ENCODE results near the gene PTPRR. TPM values are rescaled to one million over a fixed set of nuclear protein-coding genes. Genes with fewer than 3 reads are reported as not detected.

Gene PTPRR
- total RNA-seq, 1 donor from 2014 or later = not detected

GRCh38 chr12:70645494-70646317 is 274.8 kb downstream of the PTPRR start:
- no peak overlapping the region for H3K4me3 Mint-ChIP-seq (ENCODE audit: low read depth)

DNA sequence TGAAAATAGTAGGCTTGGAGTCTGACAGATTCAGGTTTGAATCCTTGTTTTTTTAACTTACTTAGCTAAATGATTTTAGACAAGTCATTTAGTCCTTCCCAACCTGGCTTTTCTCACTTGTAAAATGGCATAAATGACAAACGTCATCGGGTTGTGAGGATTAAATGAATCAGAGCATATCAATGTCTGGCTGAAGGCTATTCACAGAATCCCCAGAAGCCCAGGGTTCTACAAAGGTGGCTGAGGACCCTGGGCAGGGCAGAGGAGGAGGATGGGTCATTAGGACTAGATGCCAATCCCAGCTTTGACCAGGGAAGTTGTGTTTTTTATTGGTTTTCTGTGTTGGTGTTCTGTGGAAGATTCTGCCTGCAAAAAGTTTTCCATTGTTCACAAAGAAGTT is 275.7 kb downstream of the PTPRR start:
- no peak overlapping the region for H3K27ac Mint-ChIP-seq
- peaks cover 9% of the 10 kb centered on the region for H3K27me3 Mint-ChIP-seq (ENCODE audit: low read depth)
- intact Hi-C loops (cut with micrococcal nuclease) = no loop called here
- H3K4me1 Mint-ChIP-seq (ENCODE audit: low read depth) = peaks cover 7% of the 10 kb centered on the region
- H3K36me3 Mint-ChIP-seq (ENCODE audit: low read depth) = no peaks in the 10 kb centered on the region
- DNase-seq (ENCODE audit: low spot score) = no peak
- no peak overlapping the region for H3K4me3 Mint-ChIP-seq (ENCODE audit: low read depth)
- H3K9me3 Mint-ChIP-seq = no peaks in the 10 kb centered on the region

More at GRCh38 chr12:70645494-70646317, 274.8 kb downstream of the PTPRR start:
- intact Hi-C loops (cut with micrococcal nuclease) = no loop called here
- H3K9me3 Mint-ChIP-seq = no peaks in the 10 kb centered on the region
- H3K27me3 Mint-ChIP-seq (ENCODE audit: low read depth) = peaks cover 9% of the 10 kb centered on the region
- no peak for DNase-seq (ENCODE audit: low spot score)
- H3K27ac Mint-ChIP-seq = no peak overlapping the region
- H3K4me1 Mint-ChIP-seq (ENCODE audit: low read depth) = peaks cover 7% of the 10 kb centered on the region
- no peaks in the 10 kb centered on the region for H3K36me3 Mint-ChIP-seq (ENCODE audit: low read depth)

- Mint-ChIP-seq H3K27ac (no peak overlapping the region), H3K4me3 (ENCODE audit: low read depth) (no peak overlapping the region), H3K4me1 (ENCODE audit: low read depth) (peaks cover 7% of the 10 kb centered on the region), H3K9me3 (no peaks in the 10 kb centered on the region), H3K36me3 (ENCODE audit: low read depth) (no peaks in the 10 kb centered on the region), H3K27me3 (ENCODE audit: low read depth) (peaks cover 9% of the 10 kb centered on the region)
- DNase-seq (ENCODE audit: low spot score) = no peak
- intact Hi-C loops (cut with micrococcal nuclease) = no loop called here
These were observed 276.6 kb downstream of the PTPRR start for GRCh38 chr12:70643939-70644338.

- Mint-ChIP-seq H3K4me1 (ENCODE audit: low read depth) (peaks cover 7% of the 10 kb centered on the region), H3K27ac (no peak overlapping the region), H3K4me3 (ENCODE audit: low read depth) (no peak overlapping the region), H3K27me3 (ENCODE audit: low read depth) (peaks cover 11% of the 10 kb centered on the region), H3K9me3 (no peaks in the 10 kb centered on the region), H3K36me3 (ENCODE audit: low read depth) (no peaks in the 10 kb centered on the region)
- intact Hi-C loops (cut with micrococcal nuclease) = no loop called here
- no peak for DNase-seq (ENCODE audit: low spot score)
These were observed 278.8 kb downstream of the PTPRR start for GRCh38 chr12:70641691-70642090.

DNA sequence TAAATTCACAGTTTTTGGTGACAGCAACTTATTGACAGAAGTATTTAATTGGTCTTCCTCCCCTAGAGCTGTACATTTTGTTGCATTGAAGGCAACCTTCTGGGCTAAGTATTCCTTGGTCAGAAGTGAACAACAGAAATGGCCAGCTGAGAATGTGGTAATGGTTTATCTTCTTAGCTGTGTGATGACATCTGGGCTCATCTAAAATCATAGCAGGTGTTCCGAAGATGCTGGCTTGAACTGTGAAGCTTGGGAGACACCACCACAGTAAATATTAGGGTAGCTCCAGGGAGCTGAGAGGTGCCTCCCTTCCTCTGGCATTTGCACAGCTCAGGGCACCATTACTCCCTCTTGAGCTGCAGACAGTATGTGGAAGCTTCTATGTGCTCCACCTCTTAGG is 279.6 kb downstream of the PTPRR start:
- Mint-ChIP-seq H3K36me3 (ENCODE audit: low read depth) (no peaks in the 10 kb centered on the region), H3K9me3 (no peaks in the 10 kb centered on the region), H3K4me1 (ENCODE audit: low read depth) (peaks cover 5% of the 10 kb centered on the region), H3K4me3 (ENCODE audit: low read depth) (no peak overlapping the region), H3K27me3 (ENCODE audit: low read depth) (peaks cover 6% of the 10 kb centered on the region), H3K27ac (no peak overlapping the region)
- DNase-seq (ENCODE audit: low spot score) = no peak
- intact Hi-C loops (cut with micrococcal nuclease) = no loop called here

- Mint-ChIP-seq H3K27ac (no peak overlapping the region), H3K4me3 (ENCODE audit: low read depth) (no peak overlapping the region), H3K4me1 (ENCODE audit: low read depth) (no peaks in the 10 kb centered on the region), H3K27me3 (ENCODE audit: low read depth) (peaks cover 5% of the 10 kb centered on the region), H3K9me3 (no peaks in the 10 kb centered on the region), H3K36me3 (ENCODE audit: low read depth) (no peaks in the 10 kb centered on the region)
- no peak for DNase-seq (ENCODE audit: low spot score)
- intact Hi-C loops (cut with micrococcal nuclease) = no loop called here
These were observed 281.0 kb downstream of the PTPRR start for GRCh38 chr12:70639535-70639934.

DNA sequence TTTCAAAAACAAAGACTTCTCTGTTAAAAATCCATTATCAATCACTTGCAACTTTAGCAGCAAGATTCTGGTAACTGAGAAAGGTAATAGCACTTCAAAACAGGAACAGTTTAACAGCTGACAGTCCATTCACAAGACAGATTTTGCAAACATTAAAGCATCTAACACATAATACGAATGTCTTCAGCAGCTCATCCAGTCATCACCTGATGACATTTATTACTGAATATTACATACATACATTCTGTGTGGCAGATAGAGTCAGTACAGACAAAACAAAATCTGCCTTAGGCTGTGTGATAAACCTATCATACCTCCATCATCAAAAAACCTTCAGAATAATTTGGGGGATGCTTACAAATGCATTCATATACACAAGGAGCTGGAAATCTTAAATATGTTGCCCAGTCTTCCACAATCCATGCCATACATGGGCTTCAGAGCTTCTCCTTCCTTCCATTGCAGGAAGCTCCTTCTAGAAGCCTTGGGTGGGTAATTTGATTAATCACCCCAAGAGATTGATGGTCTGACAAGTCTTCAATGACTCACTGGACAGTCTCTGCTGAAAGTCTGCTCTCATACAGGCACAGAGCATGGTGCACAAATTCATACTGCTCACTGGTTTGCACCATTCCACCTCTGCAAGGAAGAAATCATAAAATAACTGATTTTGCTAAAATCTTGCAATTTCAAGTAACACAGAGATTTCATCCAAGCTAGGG is 281.7 kb downstream of the PTPRR start:
- Mint-ChIP-seq H3K4me3 (ENCODE audit: low read depth) (no peak overlapping the region), H3K9me3 (no peaks in the 10 kb centered on the region)
- intact Hi-C loops (cut with micrococcal nuclease) = no loop called here

GRCh38 chr12:70637303-70638085 is 283.0 kb downstream of the PTPRR start, which contains the start of gene PTPRB:
Gene PTPRB (minus strand): TSS chr12:70637429. CDS start chr12:70637395, 34 bp downstream.
- H3K27ac Mint-ChIP-seq = no peak within 1 kb of the TSS
- no peaks in the 10 kb centered on the region for H3K4me1 Mint-ChIP-seq (ENCODE audit: low read depth)
- H3K4me3 Mint-ChIP-seq (ENCODE audit: low read depth) = no peak within 1 kb of the TSS
- intact Hi-C loops (cut with micrococcal nuclease) = no loop called here
- no peak for DNase-seq (ENCODE audit: low spot score)
- H3K27me3 Mint-ChIP-seq (ENCODE audit: low read depth) = peaks cover 4% of the 10 kb centered on the region
- H3K36me3 Mint-ChIP-seq (ENCODE audit: low read depth) = no peaks in the 10 kb centered on the region
- no peaks in the 10 kb centered on the region for H3K9me3 Mint-ChIP-seq

More for the DNA sequence above, 281.7 kb downstream of the PTPRR start:
- DNase-seq (ENCODE audit: low spot score) = no peak
- H3K27ac Mint-ChIP-seq = no peak overlapping the region
- H3K27me3 Mint-ChIP-seq (ENCODE audit: low read depth) = peaks cover 4% of the 10 kb centered on the region
- H3K4me1 Mint-ChIP-seq (ENCODE audit: low read depth) = no peaks in the 10 kb centered on the region
- H3K36me3 Mint-ChIP-seq (ENCODE audit: low read depth) = no peaks in the 10 kb centered on the region

- intact Hi-C loops (cut with micrococcal nuclease) = no loop called here
- DNase-seq (ENCODE audit: low spot score) = no peak
- Mint-ChIP-seq H3K9me3 (no peaks in the 10 kb centered on the region), H3K27ac (no peak overlapping the region), H3K4me3 (ENCODE audit: low read depth) (no peak overlapping the region), H3K4me1 (ENCODE audit: low read depth) (peaks cover 4% of the 10 kb centered on the region), H3K27me3 (ENCODE audit: low read depth) (peaks cover 4% of the 10 kb centered on the region), H3K36me3 (ENCODE audit: low read depth) (no peaks in the 10 kb centered on the region)
These were observed 284.8 kb downstream of the PTPRR start for GRCh38 chr12:70635755-70636154.

DNA sequence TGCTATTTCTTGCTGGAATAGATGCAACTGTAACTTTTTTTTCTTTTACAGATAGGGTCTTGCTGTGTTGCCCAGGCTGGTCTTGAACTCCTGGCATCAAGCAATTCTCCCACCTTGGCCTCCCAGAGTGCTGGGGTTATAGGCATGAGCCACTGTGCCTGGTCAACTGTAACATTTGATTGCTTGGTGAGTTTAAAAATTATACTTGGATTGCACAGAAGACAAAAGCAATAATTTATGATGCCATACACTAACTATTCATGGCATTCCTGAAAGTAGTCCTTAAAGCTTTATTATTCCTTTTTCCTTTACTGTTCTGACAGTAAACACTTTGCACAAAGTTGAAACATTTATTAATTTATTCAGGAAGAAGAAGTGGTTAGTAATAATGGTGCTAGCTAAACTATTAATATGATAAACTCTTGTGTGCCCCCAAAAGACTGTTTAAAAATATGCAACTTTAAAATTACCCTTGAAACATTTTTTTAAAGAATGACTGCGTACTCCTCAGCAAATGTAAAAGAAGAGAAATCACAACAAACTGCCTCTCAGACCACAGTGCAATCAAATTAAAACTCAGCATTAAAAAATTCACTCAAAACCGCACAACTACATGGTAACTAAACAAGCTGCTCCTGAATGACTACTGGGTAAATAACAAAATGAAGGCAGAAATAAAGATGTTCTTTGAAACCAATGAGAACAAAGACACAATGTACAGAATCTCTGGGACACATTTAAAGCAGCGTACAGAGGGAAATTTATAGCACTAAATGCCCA is 291.6 kb downstream of the PTPRR start:
- no peak overlapping the region for H3K27ac Mint-ChIP-seq
- H3K27me3 Mint-ChIP-seq (ENCODE audit: low read depth) = no peaks in the 10 kb centered on the region
- H3K4me1 Mint-ChIP-seq (ENCODE audit: low read depth) = peaks cover 4% of the 10 kb centered on the region
- intact Hi-C loops (cut with micrococcal nuclease) = no loop called here
- H3K4me3 Mint-ChIP-seq (ENCODE audit: low read depth) = no peak overlapping the region
- H3K9me3 Mint-ChIP-seq = no peaks in the 10 kb centered on the region
- DNase-seq (ENCODE audit: low spot score) = no peak
- no peaks in the 10 kb centered on the region for H3K36me3 Mint-ChIP-seq (ENCODE audit: low read depth)

DNA sequence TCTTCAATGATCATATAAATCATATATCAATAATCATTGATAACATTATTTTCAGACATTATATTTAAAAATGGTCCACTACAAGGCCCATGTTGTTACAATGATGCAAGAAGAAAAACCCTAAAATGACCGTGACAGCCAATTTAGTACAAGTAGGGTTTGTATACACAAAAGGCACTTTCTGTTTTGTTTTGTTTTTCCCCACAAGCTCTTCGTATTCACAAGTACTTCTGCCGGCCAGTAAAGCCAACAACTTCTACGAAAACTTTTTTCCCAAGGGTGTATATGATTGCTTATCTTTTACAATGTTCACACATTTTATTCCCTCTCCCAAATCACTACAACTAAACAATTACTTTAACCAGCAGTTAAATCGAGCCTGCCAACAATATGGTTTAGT is 292.9 kb downstream of the PTPRR start:
- H3K4me3 Mint-ChIP-seq (ENCODE audit: low read depth) = no peak overlapping the region
- H3K4me1 Mint-ChIP-seq (ENCODE audit: low read depth) = peaks cover 4% of the 10 kb centered on the region
- intact Hi-C loops (cut with micrococcal nuclease) = no loop called here
- no peaks in the 10 kb centered on the region for H3K9me3 Mint-ChIP-seq
- no peak for DNase-seq (ENCODE audit: low spot score)
- no peaks in the 10 kb centered on the region for H3K36me3 Mint-ChIP-seq (ENCODE audit: low read depth)
- no peaks in the 10 kb centered on the region for H3K27me3 Mint-ChIP-seq (ENCODE audit: low read depth)
- H3K27ac Mint-ChIP-seq = no peak overlapping the region

DNA sequence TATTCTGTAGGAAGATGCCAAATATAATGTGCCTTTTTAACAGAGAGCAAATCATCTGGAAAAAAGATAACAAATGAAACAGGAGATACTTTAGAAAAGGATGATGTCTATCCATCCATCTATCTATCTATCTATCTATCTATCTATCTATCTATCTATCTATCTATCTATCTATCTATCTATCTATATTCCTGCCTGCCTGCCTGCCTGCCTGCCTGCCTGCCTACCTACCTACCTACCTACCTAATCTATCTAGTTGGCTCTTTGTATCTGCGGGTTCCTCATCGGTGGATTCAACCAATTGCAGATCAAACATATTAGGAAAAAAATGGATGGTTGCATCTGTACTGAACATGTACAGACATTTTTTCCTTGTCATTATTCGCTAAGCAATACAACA is 294.4 kb downstream of the PTPRR start:
- H3K27ac Mint-ChIP-seq = no peak overlapping the region
- DNase-seq (ENCODE audit: low spot score) = no peak
- H3K4me1 Mint-ChIP-seq (ENCODE audit: low read depth) = no peaks in the 10 kb centered on the region
- H3K27me3 Mint-ChIP-seq (ENCODE audit: low read depth) = no peaks in the 10 kb centered on the region
- H3K9me3 Mint-ChIP-seq = no peaks in the 10 kb centered on the region
- H3K4me3 Mint-ChIP-seq (ENCODE audit: low read depth) = no peak overlapping the region
- no peaks in the 10 kb centered on the region for H3K36me3 Mint-ChIP-seq (ENCODE audit: low read depth)
- intact Hi-C loops (cut with micrococcal nuclease) = no loop called here

Data from activated T-helper 2 cell treated with anti-CD3 and anti-CD28 coated beads, Interferon-gamma antibody, Interleukin-2, Interleukin-4, amounts not matched to agents 10 μg/mL and 5 μg/mL and 100 μg/mL, durations not matched to agents 14 hours and 24 hours and 36 hours (primary cell).